HG02642 (cell line): Measurements from ENCODE around the gene TAB2.

ENCODE experiments used
- ATAC-seq: cut with Tn5 transposase; IDR thresholded peaks from one replicate; pipeline ENCODE4 v1.9.1; 2021; ENCODE audit warnings: mild to moderate bottlenecking; ENCODE audit not compliant: unreplicated experiment, poor library complexity

Gene TAB2

GRCh38 chr6:149362289-149362688 is 44.8 kb downstream of the TAB2 start:
- no peak for ATAC-seq

- no peak for ATAC-seq
Measured at GRCh38 chr6:149363154-149363553, 45.6 kb downstream of the TAB2 start.

- no peak for ATAC-seq
Measured at GRCh38 chr6:149364557-149364956, 47.0 kb downstream of the TAB2 start.

- no peak for ATAC-seq
Measured at GRCh38 chr6:149365197-149365596, 47.7 kb downstream of the TAB2 start.

GRCh38 chr6:149366267-149366921 is 48.9 kb downstream of the TAB2 start:
- ATAC-seq = no peak

- ATAC-seq = no peak
Measured at GRCh38 chr6:149368065-149368464, 50.6 kb downstream of the TAB2 start.

GRCh38 chr6:149371154-149371553 is 53.6 kb downstream of the TAB2 start:
- no peak for ATAC-seq

- no peak for ATAC-seq
Measured at GRCh38 chr6:149372062-149372461, 54.5 kb downstream of the TAB2 start.

- no peak for ATAC-seq
Measured at GRCh38 chr6:149373511-149373910, 56.0 kb downstream of the TAB2 start.

- ATAC-seq = no peak
Measured at GRCh38 chr6:149379977-149380376, 62.5 kb downstream of the TAB2 start.

- no peak for ATAC-seq
Measured at GRCh38 chr6:149380523-149380922, 63.0 kb downstream of the TAB2 start.

- no peak for ATAC-seq
Measured at GRCh38 chr6:149383371-149383770, 65.9 kb downstream of the TAB2 start.

GRCh38 chr6:149384464-149384863 is 67.0 kb downstream of the TAB2 start:
- no peak for ATAC-seq

GRCh38 chr6:149385998-149386646 is 68.6 kb downstream of the TAB2 start:
- no peak for ATAC-seq

GRCh38 chr6:149387779-149388512 is 70.4 kb downstream of the TAB2 start:
- no peak for ATAC-seq

GRCh38 chr6:149389509-149390297 is 72.2 kb downstream of the TAB2 start:
- ATAC-seq = no peak

GRCh38 chr6:149392093-149392492 is 74.6 kb downstream of the TAB2 start:
- no peak for ATAC-seq

- no peak for ATAC-seq
Measured at GRCh38 chr6:149392535-149392934, 75.0 kb downstream of the TAB2 start.

- no peak for ATAC-seq
Measured at GRCh38 chr6:149393002-149393679, 75.6 kb downstream of the TAB2 start.

GRCh38 chr6:149395185-149395584 is 77.7 kb downstream of the TAB2 start:
- no peak for ATAC-seq
